B cell (primary cell): ENCODE data around the gene TRMT6. TPM values are rescaled to one million over a fixed set of nuclear protein-coding genes. Genes with fewer than 3 reads are reported as not detected.

Source experiments
- ATAC-seq: fragments of 200-7000 bp; cut with Tn5 transposase; one replicate; pipeline ENCODE4 v1.10.0; 2021; ENCODE audit warnings: low read depth, mild to moderate bottlenecking, moderate number of reproducible peaks, moderate library complexity
- CTCF ChIA-PET: fragments of 350-600 bp; sonication (Branson Sonifier 250); formaldehyde crosslinking; loops from one replicate; lab custom pipeline; 2021; ENCODE audit warnings: antibody characterized with exemption, inconsistent platforms; lab: Charles Lee
- POLR2A ChIA-PET: fragments of 350-600 bp; sonication (Branson Sonifier 250); formaldehyde crosslinking; loops from one replicate; lab custom pipeline; 2021; ENCODE audit warnings: antibody characterized with exemption; lab: Charles Lee
- DNase-seq: peaks from one replicate; pipeline ENCODE4 v3.0.0; 2013
- H2AFZ ChIP-seq: 2 replicates; pipeline ENCODE4 v1.6.1; 2012; ENCODE audit warnings: mild to moderate bottlenecking, low read depth, low read length; ENCODE audit not compliant: insufficient read depth, poor library complexity, severe bottlenecking
- H3K27ac ChIP-seq, 2 donors: 1 replicate in 1 of 2; 2 replicates in 1 of 2; pipeline ENCODE4 v1.5.1; 2012 to 2013; ENCODE audit warnings: low read length in 2 of 2, mild to moderate bottlenecking in 2 of 2, moderate library complexity in 1 of 2
- H3K27me3 ChIP-seq, 4 experiments: fragments of 200-600 bp in 1 of 4; sonication (generic) in 1 of 4; replicated peaks in 1 of 4; 1 replicate in 2 of 4; 2 replicates in 2 of 4; pipeline versions ENCODE4 v1.6.1 to v1.7.0; 2013 to 2016; ENCODE audit warnings: low read length in 3 of 4, mild to moderate bottlenecking in 2 of 4, mixed read lengths in 1 of 4, moderate library complexity in 1 of 4; ENCODE audit not compliant: insufficient read depth in 4 of 4, control insufficient read depth in 3 of 4; ENCODE audit errors: control extremely low read depth in 1 of 4
- H3K36me3 ChIP-seq, 2 experiments: replicated peaks in 1 of 2; 1 replicate in 1 of 2; 2 replicates in 1 of 2; pipeline versions ENCODE4 v1.6.1 to v1.7.1; 2013; ENCODE audit warnings: low read length in 1 of 2; ENCODE audit not compliant: insufficient read depth in 2 of 2, control insufficient read depth in 1 of 2; ENCODE audit errors: control extremely low read depth in 1 of 2, extremely low read depth in 1 of 2
- H3K4me1 ChIP-seq, 2 donors: fragments of 200-600 bp in 1 of 2; sonication (generic) in 1 of 2; 1 replicate in 1 of 2; 2 replicates in 1 of 2; pipeline versions ENCODE4 v1.5.1 to v1.6.1; 2013 to 2017; ENCODE audit warnings: low read length in 2 of 2; ENCODE audit not compliant: control insufficient read depth in 2 of 2, insufficient read depth in 2 of 2
- H3K4me2 ChIP-seq: replicated peaks from 2 replicates; pipeline ENCODE3; 2012; ENCODE audit warnings: mild to moderate bottlenecking, low read depth, low read length; ENCODE audit not compliant: poor library complexity, severe bottlenecking
- H3K4me3 ChIP-seq, 5 experiments: fragments of 200-600 bp in 1 of 5; sonication (generic) in 1 of 5; 1 replicate in 3 of 5; 2 replicates in 2 of 5; pipeline versions ENCODE4 v1.5.1 to v1.7.0; 2011 to 2016; ENCODE audit warnings: low read length in 4 of 5, mild to moderate bottlenecking in 4 of 5, low read depth in 2 of 5, control low read depth in 1 of 5, moderate library complexity in 1 of 5; ENCODE audit not compliant: insufficient read depth in 1 of 5; ENCODE audit errors: control extremely low read depth in 1 of 5, extremely low read depth in 1 of 5
- H3K79me2 ChIP-seq: fragments of 200-600 bp; sonication (generic); one replicate; pipeline ENCODE4 v1.6.0; 2016; ENCODE audit warnings: low read length; ENCODE audit not compliant: control insufficient read depth, insufficient read depth
- H3K9ac ChIP-seq: fragments of 200-600 bp; sonication (generic); 2 replicates; pipeline ENCODE4 v1.6.1; 2017; ENCODE audit warnings: mild to moderate bottlenecking, low read length, moderate library complexity
- H3K9me3 ChIP-seq, 3 donors: one replicate each; pipeline versions ENCODE4 v1.6.1 to v1.7.1; 2013; ENCODE audit warnings: low read length in 2 of 3; ENCODE audit not compliant: control insufficient read depth in 2 of 3, insufficient read depth in 1 of 3; ENCODE audit errors: control extremely low read depth in 1 of 3
- H4K20me1 ChIP-seq: 2 replicates; pipeline ENCODE4 v1.6.0; 2012; ENCODE audit warnings: mild to moderate bottlenecking, low read length; ENCODE audit not compliant: insufficient read depth, control insufficient read depth, poor library complexity, severe bottlenecking
- H3K27ac Mint-ChIP-seq: one replicate; pipeline ENCODE4 v1.8.0; 2021; ENCODE audit warnings: mixed read lengths
- H3K27me3 Mint-ChIP-seq: one replicate; pipeline ENCODE4 v1.8.0; 2021; ENCODE audit warnings: mixed read lengths
- H3K4me1 Mint-ChIP-seq: one replicate; pipeline ENCODE4 v1.8.0; 2021; ENCODE audit warnings: mixed read lengths
- H3K4me3 Mint-ChIP-seq: one replicate; pipeline ENCODE4 v1.8.0; 2021; ENCODE audit warnings: mixed read lengths
- H3K9me3 Mint-ChIP-seq: one replicate; pipeline ENCODE4 v1.8.0; 2022; ENCODE audit warnings: mixed read lengths; ENCODE audit not compliant: insufficient read depth
- EZH2 ChIP-seq: IDR thresholded peaks from 2 replicates; pipeline ENCODE4 v1.6.1; 2012; ENCODE audit warnings: borderline replicate concordance, low read depth, mild to moderate bottlenecking, moderate library complexity, low read length; ENCODE audit not compliant: insufficient read depth, poor library complexity, severe bottlenecking
- WGBS: methylation state at CpG from one replicate; pipeline ENCODE4 v1.1.5; 2013; ENCODE audit warnings: missing lambda C conversion rate; ENCODE audit not compliant: insufficient coverage; 5-methylcytosine and 5-hydroxymethylcytosine counted together
- intact Hi-C: fragments of 100-400 bp; cut with micrococcal nuclease; formaldehyde crosslinking; loops from one replicate; pipeline ENCODE4 v1.10.0; 2022
- polyA plus RNA-seq: library from polyadenylated mRNA; depleted of rRNA; stranded (reverse); fragments of >200 nt; gene quantifications from 2 replicates; pipeline ENCODE4 v1.2.3, GENCODE V29; 2012
- total RNA-seq, 2 donors: library from RNA; stranded (reverse); fragments of 120-200 nt in 1 of 2; gene quantifications; 1 replicate in 1 of 2; 2 replicates in 1 of 2; pipeline versions ENCODE4 v1.2.3 to v1.2.4, GENCODE V29; 2013 to 2022
- TF ChIP-seq, protein P1 (sequence below): fragments of 200-600 bp; IDR thresholded peaks from one replicate; pipeline ENCODE4 v1.8.0; 2022; ENCODE audit warnings: antibody characterized with exemption, mild to moderate bottlenecking

Gene TRMT6
- total and polyA plus RNA-seq, 2 donors (not counting 1 experiment from before 2014, with no cell fraction given), result 5.7 to 18.2 TPM

GRCh38 chr20:5967469-5967868, 17.1 kb upstream of the TRMT6 start:
- H2AFZ ChIP-seq, result no peak overlapping the region
- Mint-ChIP-seq H3K27me3 (no peaks in the 10 kb centered on the region), H3K9me3 (no peaks in the 10 kb centered on the region), H3K4me3 (no peak overlapping the region), H3K27ac (no peak overlapping the region), H3K4me1 (no peaks in the 10 kb centered on the region)
- no CpG with 5 or more reads among the region's 6 CpGs for WGBS
- H3K4me3 ChIP-seq, result no peak overlapping the region
- CTCF ChIA-PET, result no interaction called here
- no peak overlapping the region for H3K9ac ChIP-seq
- no peaks in the 10 kb centered on the region for H3K4me1 ChIP-seq
- H3K36me3 ChIP-seq, result peaks cover 10 to 21% of the 10 kb centered on the region in 2 experiments
- TF ChIP-seq, protein P1, sequence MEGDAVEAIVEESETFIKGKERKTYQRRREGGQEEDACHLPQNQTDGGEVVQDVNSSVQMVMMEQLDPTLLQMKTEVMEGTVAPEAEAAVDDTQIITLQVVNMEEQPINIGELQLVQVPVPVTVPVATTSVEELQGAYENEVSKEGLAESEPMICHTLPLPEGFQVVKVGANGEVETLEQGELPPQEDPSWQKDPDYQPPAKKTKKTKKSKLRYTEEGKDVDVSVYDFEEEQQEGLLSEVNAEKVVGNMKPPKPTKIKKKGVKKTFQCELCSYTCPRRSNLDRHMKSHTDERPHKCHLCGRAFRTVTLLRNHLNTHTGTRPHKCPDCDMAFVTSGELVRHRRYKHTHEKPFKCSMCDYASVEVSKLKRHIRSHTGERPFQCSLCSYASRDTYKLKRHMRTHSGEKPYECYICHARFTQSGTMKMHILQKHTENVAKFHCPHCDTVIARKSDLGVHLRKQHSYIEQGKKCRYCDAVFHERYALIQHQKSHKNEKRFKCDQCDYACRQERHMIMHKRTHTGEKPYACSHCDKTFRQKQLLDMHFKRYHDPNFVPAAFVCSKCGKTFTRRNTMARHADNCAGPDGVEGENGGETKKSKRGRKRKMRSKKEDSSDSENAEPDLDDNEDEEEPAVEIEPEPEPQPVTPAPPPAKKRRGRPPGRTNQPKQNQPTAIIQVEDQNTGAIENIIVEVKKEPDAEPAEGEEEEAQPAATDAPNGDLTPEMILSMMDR, result no peak
- no peak for TF ChIP-seq EZH2
- ATAC-seq (no peak), DNase-seq (no peak)
- no peaks in the 10 kb centered on the region for H3K79me2 ChIP-seq
- no peaks in the 10 kb centered on the region for H3K9me3 ChIP-seq
- no peak overlapping the region for H3K4me2 ChIP-seq
- H3K27me3 ChIP-seq, result no peaks in the 10 kb centered on the region
- intact Hi-C loops, result no loop called here
- POLR2A ChIA-PET, result no interaction called here
- no peaks in the 10 kb centered on the region for H4K20me1 ChIP-seq
- no peak overlapping the region for H3K27ac ChIP-seq

GRCh38 chr20:5949943-5950270, 426 bp downstream of the TRMT6 start:
- Histone ChIP-seq H3K9ac (peak overlapping the region; percentile 79), H3K9me3 (no peaks in the 10 kb centered on the region), H3K4me3 (peak overlapping the region; percentile 77 to 88 (median 85)), H3K4me1 (peaks cover 14 to 18% of the 10 kb centered on the region in 2 donors), H3K27me3 (no peaks in the 10 kb centered on the region), H2AFZ (peak overlapping the region; percentile 83), H3K36me3 (peaks cover 7 to 36% of the 10 kb centered on the region in 2 experiments), H3K79me2 (peaks cover 32% of the 10 kb centered on the region), H4K20me1 (no peaks in the 10 kb centered on the region), H3K27ac (peak overlapping the region; percentile 74), H3K4me2 (peak overlapping the region; percentile 89)
- ATAC-seq (no peak), DNase-seq (no peak)
- 0% methylated on average over 7 of the region's 11 CpGs for WGBS
- Mint-ChIP-seq H3K27me3 (no peaks in the 10 kb centered on the region), H3K9me3 (no peaks in the 10 kb centered on the region), H3K4me3 (peak overlapping the region; percentile 94), H3K27ac (peak overlapping the region; percentile 95), H3K4me1 (peaks cover 21% of the 10 kb centered on the region)
- CTCF ChIA-PET, result no interaction called here
- POLR2A ChIA-PET, result no interaction called here
- intact Hi-C loops, result loop anchor here (1.0 to 2.0 kb wide), 4 partner anchors 151 to 421 kb away; partner anchors contain the start of gene SHLD1
- TF ChIP-seq EZH2, result no peak
- TF ChIP-seq, protein P1, result no peak
